H1 (cell line): ENCODE data around the gene WDR59. TPM values are rescaled to one million over a fixed set of nuclear protein-coding genes. Genes with fewer than 3 reads are reported as not detected.

Experiments
- CTCF ChIA-PET: fragments of 300-600 bp; sonication (Branson Sonifier 250); formaldehyde crosslinking; loops from one replicate; lab custom pipeline; 2021; ENCODE audit not compliant: partially characterized antibody; lab: Charles Lee
- POLR2A ChIA-PET: fragments of 300-600 bp; sonication (Branson Sonifier 250); formaldehyde crosslinking; loops from one replicate; lab custom pipeline; 2021; ENCODE audit warnings: inconsistent platforms; ENCODE audit not compliant: partially characterized antibody; lab: Charles Lee
- DNase-seq, 2 experiments: peaks; one replicate each; pipeline versions ENCODE4 v3.0.0 to v3.0.0-alpha.2; 2010 to 2022; ENCODE audit warnings: low spot score in 2 of 2, low read depth in 1 of 2, mixed read lengths in 1 of 2
- FAIRE-seq: peaks from 2 replicates; lab custom pipeline; 2011; peaks lifted over from hg19 to GRCh38; lab: Jason Lieb, UNC
- H2AFZ ChIP-seq: 2 replicates; pipeline ENCODE4 v1.8.1; 2012; ENCODE audit warnings: low read length, inconsistent platforms
- H2AK5ac ChIP-seq: 2 replicates; pipeline ENCODE4 v1.6.1; 2013; ENCODE audit warnings: low read depth, low read length
- H2BK120ac ChIP-seq: replicated peaks from 2 replicates; pipeline ENCODE3; 2013; ENCODE audit warnings: low read depth, low read length, inconsistent platforms
- H2BK12ac ChIP-seq: 2 replicates; pipeline ENCODE4 v1.6.1; 2013; ENCODE audit warnings: low read depth, low read length
- H2BK15ac ChIP-seq: 2 replicates; pipeline ENCODE4 v1.6.1; 2013; ENCODE audit warnings: low read length
- H2BK20ac ChIP-seq: 2 replicates; pipeline ENCODE4 v1.6.1; 2013; ENCODE audit warnings: low read length
- H2BK5ac ChIP-seq: 2 replicates; pipeline ENCODE4 v1.6.1; 2013; ENCODE audit warnings: low read depth, low read length
- H3K14ac ChIP-seq: 2 replicates; pipeline ENCODE4 v1.6.1; 2013; ENCODE audit warnings: inconsistent platforms; ENCODE audit not compliant: insufficient read length
- H3K18ac ChIP-seq: 2 replicates; pipeline ENCODE4 v1.6.1; 2013; ENCODE audit warnings: low read length; ENCODE audit errors: extremely low read depth
- H3K23ac ChIP-seq: 2 replicates; pipeline ENCODE4 v1.6.1; 2013; ENCODE audit warnings: inconsistent platforms; ENCODE audit not compliant: insufficient read length
- H3K23me2 ChIP-seq: 2 replicates; pipeline ENCODE4 v1.6.1; 2013; ENCODE audit warnings: low read depth, low read length
- H3K27ac ChIP-seq: 2 replicates; pipeline ENCODE4 v1.6.1; 2011; ENCODE audit warnings: low read depth, low read length, inconsistent platforms
- H3K27me3 ChIP-seq, 4 experiments: replicated peaks in 1 of 4; 1 replicate in 1 of 4; 2 replicates in 3 of 4; pipeline versions ENCODE4 v1.6.1 to v1.8.1; 2011 to 2013; ENCODE audit warnings: low read length in 3 of 4, mild to moderate bottlenecking in 3 of 4, inconsistent platforms in 2 of 4, mixed read lengths in 2 of 4, moderate library complexity in 1 of 4; ENCODE audit not compliant: control insufficient read depth in 3 of 4, insufficient read depth in 3 of 4; ENCODE audit errors: extremely low read depth in 1 of 4
- H3K36me3 ChIP-seq, 4 experiments: 2 replicates each; pipeline versions ENCODE4 v1.6.1 to v1.8.1; 2011 to 2013; ENCODE audit warnings: mild to moderate bottlenecking in 4 of 4, low read length in 3 of 4, moderate library complexity in 2 of 4, control low read depth in 1 of 4, inconsistent platforms in 1 of 4; ENCODE audit not compliant: insufficient read depth in 4 of 4, control insufficient read depth in 2 of 4
- H3K4ac ChIP-seq: replicated peaks from 2 replicates; pipeline ENCODE3; 2013; ENCODE audit warnings: low read length, low read depth, mixed read lengths, inconsistent platforms; ENCODE audit not compliant: insufficient read length
- H3K4me1 ChIP-seq, 4 experiments: replicated peaks in 1 of 4; 1 replicate in 1 of 4; 2 replicates in 3 of 4; pipeline versions ENCODE4 v1.6.1 to v1.8.1; 2011 to 2013; ENCODE audit warnings: low read length in 3 of 4, inconsistent platforms in 2 of 4, mixed read lengths in 1 of 4; ENCODE audit not compliant: insufficient read depth in 4 of 4, control insufficient read depth in 3 of 4
- H3K4me2 ChIP-seq, 2 experiments: 2 replicates each; pipeline versions ENCODE4 v1.6.1 to v1.8.1; 2011 to 2013; ENCODE audit warnings: low read depth in 2 of 2, low read length in 2 of 2, control low read depth in 1 of 2, inconsistent platforms in 1 of 2, mild to moderate bottlenecking in 1 of 2; ENCODE audit not compliant: insufficient read depth in 1 of 2
- H3K4me3 ChIP-seq, 4 experiments: fragments of 200-600, 300-600 bp in 1 of 4; sonication (generic), shearing (Covaris generic), sonication (Bioruptor Twin) in 1 of 4; 2 replicates each; pipeline versions ENCODE4 v1.5.1 to v1.8.1; 2011 to 2016; ENCODE audit warnings: low read length in 4 of 4, low read depth in 3 of 4, control low read depth in 2 of 4, inconsistent platforms in 2 of 4, mild to moderate bottlenecking in 2 of 4, mixed read lengths in 1 of 4, moderate library complexity in 1 of 4; ENCODE audit not compliant: insufficient read depth in 2 of 4; ENCODE audit errors: extremely low read depth in 1 of 4
- H3K56ac ChIP-seq: replicated peaks from 2 replicates; pipeline ENCODE3; 2013; ENCODE audit warnings: low read depth, mild to moderate bottlenecking, mixed read lengths, low read length, inconsistent platforms; ENCODE audit not compliant: insufficient read length
- H3K79me1 ChIP-seq: 2 replicates; pipeline ENCODE4 v1.6.1; 2013; ENCODE audit warnings: low read depth, low read length, control low read depth
- H3K79me2 ChIP-seq, 2 experiments: 2 replicates each; pipeline versions ENCODE4 v1.6.1 to v1.8.1; 2012 to 2013; ENCODE audit warnings: low read length in 2 of 2, mild to moderate bottlenecking in 2 of 2, inconsistent platforms in 1 of 2; ENCODE audit not compliant: insufficient read depth in 2 of 2, control insufficient read depth in 1 of 2
- H3K9ac ChIP-seq, 4 experiments: replicated peaks in 1 of 4; 1 replicate in 1 of 4; 2 replicates in 3 of 4; pipeline versions ENCODE4 v1.6.1 to v1.8.1; 2011 to 2013; ENCODE audit warnings: low read depth in 3 of 4, low read length in 3 of 4, control low read depth in 2 of 4, mild to moderate bottlenecking in 2 of 4, moderate library complexity in 2 of 4, inconsistent platforms in 1 of 4; ENCODE audit errors: extremely low read depth in 1 of 4
- H3K9me3 ChIP-seq, 2 experiments: 2 replicates each; pipeline versions ENCODE4 v1.6.1 to v1.8.1; 2012 to 2013; ENCODE audit warnings: mild to moderate bottlenecking in 2 of 2, moderate library complexity in 2 of 2, control low read depth in 1 of 2, inconsistent platforms in 1 of 2, low read depth in 1 of 2, low read length in 1 of 2, mixed read lengths in 1 of 2; ENCODE audit not compliant: insufficient read depth in 2 of 2
- H4K20me1 ChIP-seq, 2 experiments: replicated peaks in 1 of 2; 2 replicates each; pipeline versions ENCODE3 to v1.8.1; 2011 to 2013; ENCODE audit warnings: inconsistent platforms in 2 of 2, low read length in 2 of 2, mild to moderate bottlenecking in 1 of 2; ENCODE audit not compliant: insufficient read depth in 2 of 2, control insufficient read depth in 1 of 2
- H4K5ac ChIP-seq: 2 replicates; pipeline ENCODE4 v1.6.1; 2013; ENCODE audit warnings: low read length, low read depth, mixed read lengths, inconsistent platforms; ENCODE audit not compliant: insufficient read length
- H4K8ac ChIP-seq: 2 replicates; pipeline ENCODE4 v1.8.0; 2013; ENCODE audit warnings: mild to moderate bottlenecking, moderate library complexity, low read length, inconsistent platforms; ENCODE audit not compliant: insufficient read depth; ENCODE audit errors: extremely low read depth
- H4K91ac ChIP-seq: replicated peaks from 2 replicates; pipeline ENCODE3; 2013; ENCODE audit warnings: low read length, mixed read lengths, inconsistent platforms; ENCODE audit not compliant: insufficient read length
- BCL11A ChIP-seq, 2 experiments: IDR thresholded peaks; one replicate each; pipeline ENCODE4 v1.6.1; 2011; ENCODE audit warnings: low read depth in 2 of 2, low read length in 2 of 2, mild to moderate bottlenecking in 2 of 2
- SIX5 ChIP-seq: IDR thresholded peaks from 2 replicates; pipeline ENCODE4 v1.6.1; 2011; ENCODE audit warnings: mild to moderate bottlenecking, low read depth, low read length
- SP2 ChIP-seq: IDR thresholded peaks from 2 replicates; pipeline ENCODE4 v1.6.1; 2012; ENCODE audit warnings: mild to moderate bottlenecking, low read length, inconsistent platforms
- WGBS, 2 experiments: shearing (Covaris generic) in 1 of 2; methylation state at CpG; one replicate each; pipeline versions ENCODE4 v1.1.6 to v1.1.7; 2013 to 2015; ENCODE audit warnings: low lambda C conversion rate in 2 of 2, mixed read lengths in 2 of 2, inconsistent platforms in 1 of 2, low coverage in 1 of 2, missing lambda C conversion rate in 1 of 2; ENCODE audit not compliant: insufficient replicate concordance in 2 of 2, insufficient coverage in 1 of 2, insufficient read length in 1 of 2; ENCODE audit errors: extremely low coverage in 1 of 2, missing lambda C conversion rate in 1 of 2; 5-methylcytosine and 5-hydroxymethylcytosine counted together
- polyA plus RNA-seq, 7 experiments: library from polyadenylated mRNA; depleted of rRNA in 3 of 7; stranded (reverse) in 5 of 7; unstranded in 2 of 7; fragments of >200 nt in 5 of 7; fragments of 200-250 nt in 2 of 7; gene quantifications; 1 replicate in 5 of 7; 2 replicates in 1 of 7; 4 replicates in 1 of 7; pipeline versions ENCODE4 v1.2.1 to v1.2.3, GENCODE V29; 2011 to 2013; ENCODE audit warnings: missing spikeins in 2 of 7, mixed read lengths in 2 of 7
- total RNA-seq: library from RNA; stranded (reverse); fragmentation: NEBNext Ultra II Directional; extraction: Animal tissue kit (Norgen Biotek cat#: 25700); gene quantifications from 2 replicates; pipeline ENCODE4 v1.2.1, GENCODE V29; 2021
- TF ChIP-seq, protein P1 (sequence below): IDR thresholded peaks from 2 replicates; pipeline ENCODE4 v1.6.1; 2012; ENCODE audit warnings: inconsistent platforms

Gene WDR59
- total and polyA plus RNA-seq, 2 of the 8 experiments (the other 6 are each of a cell fraction or from before 2014, with no cell fraction given), result 84.2 to 124 TPM

DNA sequence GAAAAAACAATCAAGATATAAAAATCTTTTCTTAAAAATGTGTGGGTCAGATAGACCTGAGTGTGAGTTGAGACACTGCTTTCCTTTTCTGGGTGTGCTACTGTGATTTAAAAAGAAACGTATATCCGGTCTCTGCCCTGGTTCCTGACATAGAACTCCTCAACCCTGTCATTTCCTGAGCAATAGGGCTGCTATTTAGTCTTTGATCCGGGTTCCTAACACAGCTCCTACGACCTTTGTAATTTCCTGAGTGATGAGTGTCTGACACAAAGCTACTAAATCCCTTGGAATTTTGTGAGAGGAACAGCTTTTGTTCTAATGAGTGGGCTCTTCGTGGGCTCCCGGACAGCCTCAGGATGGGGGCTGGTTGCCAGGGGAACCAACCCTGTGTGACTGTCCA, 116.4 kb downstream of the WDR59 start:
- H2BK12ac ChIP-seq, result no peak overlapping the region
- POLR2A ChIA-PET, result interaction anchor here (0.8 kb wide), 1 partner anchor 8 kb away, joined by 3 read pairs; no protein-coding TSS in a partner anchor
- H3K14ac ChIP-seq, result no peak overlapping the region
- H3K79me2 ChIP-seq, result no peaks in the 10 kb centered on the region
- DNase-seq (no peak), FAIRE-seq (no peak)
- TF ChIP-seq, protein P1, sequence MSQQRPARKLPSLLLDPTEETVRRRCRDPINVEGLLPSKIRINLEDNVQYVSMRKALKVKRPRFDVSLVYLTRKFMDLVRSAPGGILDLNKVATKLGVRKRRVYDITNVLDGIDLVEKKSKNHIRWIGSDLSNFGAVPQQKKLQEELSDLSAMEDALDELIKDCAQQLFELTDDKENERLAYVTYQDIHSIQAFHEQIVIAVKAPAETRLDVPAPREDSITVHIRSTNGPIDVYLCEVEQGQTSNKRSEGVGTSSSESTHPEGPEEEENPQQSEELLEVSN, result no peak
- TF ChIP-seq BCL11A (IDR thresholded peaks at IDR 0.05; ENCODE audit: low read depth in 2 of 2, low read length in 2 of 2) (no peak), SIX5 (no peak), SP2 (no peak)
- peak overlapping the region in 1 of 4 experiments; percentile 22; a peak in 1 of 8 replicates for H3K4me3 ChIP-seq
- H3K4me1 ChIP-seq, result peaks cover 9 to 35% (median 25%) of the 10 kb centered on the region in 4 experiments; a peak in 6 of 7 replicates
- CTCF ChIA-PET, result interaction anchor here (1.1 to 1.7 kb wide), 5 partner anchors 44 to 142 kb away, joined by 3 to 9 read pairs (median 4); no protein-coding TSS in a partner anchor
- H2AFZ ChIP-seq, result no peak overlapping the region
- no peak overlapping the region for H2AK5ac ChIP-seq
- 64% methylated on average over 6 of the region's 6 CpGs; no CpG with 5 or more reads in 1 of the 2 experiments for WGBS, 2 experiments
- peaks cover 0 to 6% (median 0%) of the 10 kb centered on the region in 4 experiments; a peak in 2 of 8 replicates for H3K36me3 ChIP-seq
- no peaks in the 10 kb centered on the region for H3K79me1 ChIP-seq
- H2BK20ac ChIP-seq, result no peak overlapping the region
- 0 out of 2 replicates have a peak overlapping the region, but pooled peaks have one; percentile 86 for H2BK5ac ChIP-seq
- no peak overlapping the region for H4K5ac ChIP-seq
- H3K18ac ChIP-seq, result no peak overlapping the region
- H3K4ac ChIP-seq, result no peak overlapping the region
- no peaks in the 10 kb centered on the region for H3K9me3 ChIP-seq
- no peaks in the 10 kb centered on the region for H3K27me3 ChIP-seq
- H4K8ac ChIP-seq, result no peak overlapping the region
- no peak overlapping the region for H3K4me2 ChIP-seq
- no peak overlapping the region for H3K9ac ChIP-seq
- no peak overlapping the region for H3K23ac ChIP-seq
- no peaks in the 10 kb centered on the region for H4K20me1 ChIP-seq
- no peak overlapping the region for H4K91ac ChIP-seq
- no peak overlapping the region for H3K56ac ChIP-seq
- H2BK120ac ChIP-seq, result no peak overlapping the region
- H3K27ac ChIP-seq, result no peak overlapping the region
- H3K23me2 ChIP-seq, result peaks cover 2% of the 10 kb centered on the region
- H2BK15ac ChIP-seq, result no peak overlapping the region
